CD4-positive, alpha-beta T cell treated with Interferon alpha-2 for 1 hour (primary cell): ENCODE data around the gene UAP1L1.
"Not testable (repeated sequence)": the region's sequence is repeated elsewhere in the genome, so short reads cannot be mapped to it uniquely, and the experiment has no call there.

ENCODE experiments used
- DNase-seq, 2 donors: peaks; one replicate each; pipeline ENCODE4 v3.0.0-alpha.2; 2020 to 2022

Gene UAP1L1

GRCh38 chr9:137057545-137057944, 19.8 kb upstream of the UAP1L1 start:
- no peak for DNase-seq

- no peak for DNase-seq
Observed at GRCh38 chr9:137058521-137059234, 18.6 kb upstream of the UAP1L1 start.

- no peak for DNase-seq
Observed at GRCh38 chr9:137062384-137062783, 14.9 kb upstream of the UAP1L1 start.

GRCh38 chr9:137062798-137063197, 14.5 kb upstream of the UAP1L1 start:
- DNase-seq = not testable (repeated sequence)

GRCh38 chr9:137063311-137064026, 13.8 kb upstream of the UAP1L1 start:
- no peak for DNase-seq

- DNase-seq = peak; percentile 43 to 66
Observed at GRCh38 chr9:137064027-137064879, 13.1 kb upstream of the UAP1L1 start.

- DNase-seq = no peak
Observed at GRCh38 chr9:137064880-137065164, 12.5 kb upstream of the UAP1L1 start.

GRCh38 chr9:137065336-137065967, 11.9 kb upstream of the UAP1L1 start:
- DNase-seq = no peak

- no peak for DNase-seq
Observed at GRCh38 chr9:137066096-137066861, 11.0 kb upstream of the UAP1L1 start.

GRCh38 chr9:137067860-137068538, 9.3 kb upstream of the UAP1L1 start:
- peak; percentile 90 to 92 for DNase-seq

GRCh38 chr9:137068539-137069507, 8.5 kb upstream of the UAP1L1 start:
- DNase-seq = no peak

- DNase-seq = no peak
Observed at GRCh38 chr9:137069508-137070091, 7.7 kb upstream of the UAP1L1 start.

GRCh38 chr9:137070201-137070905, 7.0 kb upstream of the UAP1L1 start, which contains the start of gene SAPCD2:
TSS of gene SAPCD2 (minus strand) at chr9:137070557. CDS start at chr9:137070460, 97 bp downstream.
- peak; percentile 86 to 89 for DNase-seq

GRCh38 chr9:137070906-137071275, 6.4 kb upstream of the UAP1L1 start:
- no peak for DNase-seq

- DNase-seq = no peak
Observed at GRCh38 chr9:137071282-137071681, 6.0 kb upstream of the UAP1L1 start.

GRCh38 chr9:137073992-137074399, 3.3 kb upstream of the UAP1L1 start:
- no peak for DNase-seq

GRCh38 chr9:137074657-137075274, 2.6 kb upstream of the UAP1L1 start:
- no peak for DNase-seq

- no peak for DNase-seq
Observed at GRCh38 chr9:137075275-137075775, 2.0 kb upstream of the UAP1L1 start.

- no peak for DNase-seq
Observed at GRCh38 chr9:137076636-137077009, 694 bp upstream of the UAP1L1 start.
